ENCODE results near the gene TMTC3. TPM values are rescaled to one million over a fixed set of nuclear protein-coding genes. Genes with fewer than 3 reads are reported as not detected.
"Not testable (repeated sequence)": the region's sequence is repeated elsewhere in the genome, so short reads cannot be mapped to it uniquely, and the experiment has no call there.

TMTC3 gene
- 1 to 10 TPM; 7.9 to 8.6 TPM for total RNA-seq

DNA sequence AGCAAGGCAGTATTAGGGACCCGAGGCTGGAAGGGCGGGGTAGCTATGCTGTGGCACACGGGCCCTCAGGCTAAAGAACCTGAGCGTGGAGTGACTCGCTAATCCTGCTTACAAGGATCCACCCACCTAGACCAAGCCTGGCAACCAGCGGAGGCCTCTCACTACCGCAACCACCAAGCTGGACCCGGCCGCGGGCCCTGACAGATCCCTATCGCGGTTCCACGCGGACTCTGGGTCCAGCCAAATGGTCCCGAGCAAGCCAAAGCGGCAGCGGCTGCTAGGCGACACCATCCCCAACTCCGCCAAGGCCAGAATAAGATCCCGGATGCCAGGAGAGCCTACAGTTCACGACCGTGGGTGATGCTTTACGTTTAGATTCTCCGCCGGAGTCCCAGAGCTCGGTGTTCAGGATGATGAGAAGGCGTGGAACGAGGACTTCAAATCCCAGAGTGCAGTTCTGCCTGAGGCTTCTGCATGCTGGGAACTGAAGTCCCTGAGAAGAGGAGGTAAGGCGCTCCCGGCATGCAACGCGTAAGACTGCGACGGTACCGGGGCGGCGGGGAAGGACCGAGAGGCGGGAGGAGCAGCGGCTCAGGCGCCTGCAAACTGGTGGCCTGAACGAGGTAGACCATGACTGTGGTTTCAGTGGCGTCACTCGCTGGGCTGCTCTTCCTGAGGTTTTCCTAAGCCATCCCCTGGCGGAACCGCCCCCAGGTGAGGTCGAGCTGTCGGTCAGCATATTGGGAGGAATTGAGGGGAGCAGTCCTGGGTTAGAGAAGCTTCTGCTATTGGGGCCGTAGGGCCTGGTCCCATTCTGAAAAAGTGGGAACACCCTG lies at the start of gene TMTC3, which contains the start of gene CEP290:
Gene TMTC3 (plus strand): TSS at position 534 of the 836 bp plus-strand sequence. CDS start 6,009 bp downstream, outside the sequence.
Gene CEP290 (minus strand): TSS at position 315 of the 836 bp plus-strand sequence. CDS start 781 bp downstream, outside the sequence.
- Mint-ChIP-seq H3K4me3 (peak within 1 kb of the TSS; percentile 93), H3K9me3 (no peaks in the 10 kb centered on the region), H3K4me1 (ENCODE audit: low read depth in 2 of 2) (peaks cover 26 to 30% of the 10 kb centered on the region in 2 donors), H3K27ac (peak within 1 kb of the TSS; percentile 75 to 92), H3K27me3 (no peaks in the 10 kb centered on the region), H3K36me3 (peaks cover 17% of the 10 kb centered on the region)
- ATAC-seq: peak; percentile 99 to 100
- DNase-seq (ENCODE audit: low spot score): peak; percentile 95

DNA sequence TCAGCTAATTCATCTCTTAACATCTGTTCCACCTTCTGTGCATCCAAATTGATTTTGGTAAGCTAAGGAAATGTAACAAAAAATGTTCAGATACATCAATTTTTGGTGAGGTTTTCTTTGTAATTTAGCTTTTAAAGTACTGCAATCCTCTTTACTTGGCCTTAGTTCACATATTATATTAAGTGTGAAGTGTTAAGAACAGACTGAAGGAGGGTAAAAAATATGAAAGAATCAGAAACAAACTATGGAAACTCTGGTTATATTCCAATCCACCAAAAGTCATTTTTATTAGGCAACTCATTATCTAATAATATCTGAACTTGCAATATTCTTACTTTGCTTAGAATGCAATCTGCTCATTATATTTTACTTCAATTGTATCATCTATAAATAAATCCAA lies 49.3 kb upstream of the TMTC3 start:
- H3K36me3 Mint-ChIP-seq: no peaks in the 10 kb centered on the region
- ATAC-seq (no peak), DNase-seq (ENCODE audit: low spot score) (no peak)
- no peaks in the 10 kb centered on the region for H3K27me3 Mint-ChIP-seq
- no peaks in the 10 kb centered on the region for H3K9me3 Mint-ChIP-seq
- no peaks in the 10 kb centered on the region for H3K4me1 Mint-ChIP-seq (ENCODE audit: low read depth in 2 of 2)
- H3K4me3 Mint-ChIP-seq: no peak overlapping the region
- no peak overlapping the region for H3K27ac Mint-ChIP-seq

GRCh38 chr12:88093573-88093972 lies 48.5 kb upstream of the TMTC3 start:
- no peaks in the 10 kb centered on the region for H3K9me3 Mint-ChIP-seq
- peaks cover 2% of the 10 kb centered on the region for H3K36me3 Mint-ChIP-seq

GRCh38 chr12:88108021-88108420 lies 34.1 kb upstream of the TMTC3 start:
- Mint-ChIP-seq H3K9me3 (no peaks in the 10 kb centered on the region), H3K4me1 (ENCODE audit: low read depth in 2 of 2) (no peaks in the 10 kb centered on the region), H3K27me3 (no peaks in the 10 kb centered on the region), H3K27ac (no peak overlapping the region), H3K4me3 (no peak overlapping the region), H3K36me3 (peaks cover 20% of the 10 kb centered on the region)
- DNase-seq (ENCODE audit: low spot score): no peak
- ATAC-seq: no peak

More at GRCh38 chr12:88093573-88093972, 48.5 kb upstream of the TMTC3 start:
- no peak overlapping the region for H3K27ac Mint-ChIP-seq
- H3K4me1 Mint-ChIP-seq (ENCODE audit: low read depth in 2 of 2): no peaks in the 10 kb centered on the region
- H3K4me3 Mint-ChIP-seq: no peak overlapping the region
- H3K27me3 Mint-ChIP-seq: no peaks in the 10 kb centered on the region
- DNase-seq (ENCODE audit: low spot score) (no peak), ATAC-seq (no peak)

DNA sequence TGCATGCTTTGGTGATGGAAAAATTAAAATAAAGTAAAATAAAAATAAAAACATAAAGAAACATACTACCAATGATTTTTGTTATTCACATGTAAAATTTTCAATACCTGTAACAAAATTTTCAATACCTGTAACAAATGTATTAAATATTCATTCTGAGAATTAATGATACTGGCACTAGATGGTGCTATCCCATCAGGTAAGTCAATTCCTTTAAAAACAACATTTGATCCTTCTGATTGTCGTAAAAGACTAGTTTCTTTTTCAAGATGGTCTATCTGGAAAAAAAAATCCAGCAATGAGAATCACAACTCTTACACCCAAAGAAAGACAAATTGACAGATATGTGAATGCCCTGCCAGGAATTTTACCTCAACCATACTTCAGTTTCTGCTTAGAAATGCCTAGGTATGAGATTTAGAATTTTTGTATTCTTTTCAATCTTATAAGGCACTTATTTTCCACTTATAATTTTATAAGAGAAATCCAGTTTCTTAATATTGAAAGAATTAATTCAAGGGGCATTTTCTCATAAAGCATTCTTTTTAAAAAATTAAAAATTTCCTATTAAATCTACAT lies 30.9 kb upstream of the TMTC3 start:
- ATAC-seq (no peak), DNase-seq (ENCODE audit: low spot score) (no peak)
- Mint-ChIP-seq H3K27ac (no peak overlapping the region), H3K9me3 (no peaks in the 10 kb centered on the region), H3K4me1 (ENCODE audit: low read depth in 2 of 2) (no peaks in the 10 kb centered on the region), H3K36me3 (peaks cover 22% of the 10 kb centered on the region), H3K4me3 (no peak overlapping the region), H3K27me3 (no peaks in the 10 kb centered on the region)

GRCh38 chr12:88113871-88114270 lies 28.2 kb upstream of the TMTC3 start:
- H3K27ac Mint-ChIP-seq: peak overlapping the region in 1 of 2 donors; percentile 16
- no peak for DNase-seq (ENCODE audit: low spot score)
- ATAC-seq: no peak

GRCh38 chr12:88122666-88123065 lies 19.4 kb upstream of the TMTC3 start:
- no peaks in the 10 kb centered on the region for H3K9me3 Mint-ChIP-seq
- H3K27me3 Mint-ChIP-seq: no peaks in the 10 kb centered on the region
- no peak overlapping the region for H3K27ac Mint-ChIP-seq
- peaks cover 7% of the 10 kb centered on the region for H3K36me3 Mint-ChIP-seq
- no peak for DNase-seq (ENCODE audit: low spot score)
- no peak overlapping the region for H3K4me3 Mint-ChIP-seq
- H3K4me1 Mint-ChIP-seq (ENCODE audit: low read depth in 2 of 2): no peaks in the 10 kb centered on the region
- ATAC-seq: no peak

More at GRCh38 chr12:88113871-88114270, 28.2 kb upstream of the TMTC3 start:
- Mint-ChIP-seq H3K4me1 (ENCODE audit: low read depth in 2 of 2) (no peaks in the 10 kb centered on the region), H3K36me3 (peaks cover 29% of the 10 kb centered on the region), H3K27me3 (no peaks in the 10 kb centered on the region), H3K4me3 (no peak overlapping the region), H3K9me3 (no peaks in the 10 kb centered on the region)

DNA sequence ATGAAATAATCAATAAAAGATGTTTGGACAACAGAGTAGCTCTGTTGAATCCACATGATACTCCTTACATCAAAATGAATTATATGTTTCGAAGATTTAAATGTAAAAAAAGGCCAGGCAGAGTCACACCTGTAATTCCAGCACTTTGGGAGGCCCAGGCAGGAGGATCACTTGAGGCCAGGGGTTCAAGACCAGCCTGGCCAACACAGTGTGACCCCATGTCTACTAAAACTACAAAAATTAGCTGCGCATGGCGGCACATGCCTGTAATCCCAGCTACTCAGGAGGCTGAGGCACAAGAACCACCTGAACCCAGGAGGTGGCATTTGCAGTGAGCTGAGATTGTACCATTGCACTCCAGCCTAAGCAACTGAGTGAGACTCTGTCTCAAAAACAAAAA lies 15.0 kb upstream of the TMTC3 start:
- Mint-ChIP-seq H3K4me1 (ENCODE audit: low read depth in 2 of 2) (no peaks in the 10 kb centered on the region), H3K36me3 (no peaks in the 10 kb centered on the region), H3K9me3 (no peaks in the 10 kb centered on the region), H3K4me3 (no peak overlapping the region), H3K27me3 (no peaks in the 10 kb centered on the region), H3K27ac (no peak overlapping the region)
- no peak for ATAC-seq
- no peak for DNase-seq (ENCODE audit: low spot score)

DNA sequence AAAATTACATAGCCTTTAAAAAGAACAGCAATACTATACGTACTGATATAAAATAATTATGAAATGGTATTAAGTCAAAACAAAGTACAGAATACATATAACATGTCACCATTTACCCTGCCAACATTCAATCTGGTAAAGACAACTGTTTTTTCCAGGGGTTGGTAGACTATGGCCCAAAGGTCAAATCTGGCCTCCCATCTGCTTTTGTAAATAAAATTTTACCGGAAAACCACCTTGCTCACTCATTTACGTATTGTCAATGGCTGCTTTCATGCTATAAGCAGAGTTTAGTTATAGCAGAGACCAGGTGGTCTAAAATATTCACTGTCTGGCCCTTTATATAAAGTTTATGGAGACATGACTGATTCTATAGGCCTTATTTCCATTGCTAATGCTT lies 14.3 kb upstream of the TMTC3 start:
- Mint-ChIP-seq H3K27ac (no peak overlapping the region), H3K36me3 (no peaks in the 10 kb centered on the region), H3K27me3 (no peaks in the 10 kb centered on the region), H3K9me3 (no peaks in the 10 kb centered on the region), H3K4me1 (ENCODE audit: low read depth in 2 of 2) (no peaks in the 10 kb centered on the region), H3K4me3 (no peak overlapping the region)
- no peak for ATAC-seq
- no peak for DNase-seq (ENCODE audit: low spot score)

- H3K4me1 Mint-ChIP-seq (ENCODE audit: low read depth in 2 of 2): peaks cover 0 to under 1% of the 10 kb centered on the region in 2 donors
- peaks cover 19% of the 10 kb centered on the region for H3K36me3 Mint-ChIP-seq
- H3K9me3 Mint-ChIP-seq: no peaks in the 10 kb centered on the region
- ATAC-seq (no peak), DNase-seq (ENCODE audit: low spot score) (no peak)
- no peaks in the 10 kb centered on the region for H3K27me3 Mint-ChIP-seq
- H3K27ac Mint-ChIP-seq: no peak overlapping the region
- no peak overlapping the region for H3K4me3 Mint-ChIP-seq
Observed at GRCh38 chr12:88132392-88132791, 9.7 kb upstream of the TMTC3 start.

DNA sequence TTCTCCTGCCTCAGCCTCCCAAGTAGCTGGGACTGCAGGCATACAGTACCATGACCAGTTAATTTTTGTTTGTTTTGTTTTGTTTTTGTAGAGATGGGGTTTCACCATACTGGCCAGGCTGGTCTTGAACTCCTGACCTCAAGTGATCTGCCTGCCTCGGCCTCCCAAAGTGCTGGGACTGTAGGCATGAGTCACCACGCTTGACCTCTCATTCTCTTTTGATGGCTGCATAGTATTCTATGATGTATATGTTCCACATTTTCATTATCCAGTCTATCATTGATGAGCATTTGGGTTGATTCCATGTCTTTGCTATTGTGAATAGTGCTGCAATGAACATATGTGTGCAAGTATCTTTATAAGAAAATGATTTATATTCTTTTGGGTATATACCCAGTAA lies 8.9 kb upstream of the TMTC3 start:
- ATAC-seq; H3K4me1 Mint-ChIP-seq (ENCODE audit: low read depth in 2 of 2); H3K4me3 Mint-ChIP-seq; H3K27me3 Mint-ChIP-seq; H3K9me3 Mint-ChIP-seq; DNase-seq (ENCODE audit: low spot score); H3K27ac Mint-ChIP-seq: not testable (repeated sequence)
- peaks cover 25% of the 10 kb centered on the region for H3K36me3 Mint-ChIP-seq

GRCh38 chr12:88139711-88140110 lies 2.4 kb upstream of the TMTC3 start:
- peaks cover 26% of the 10 kb centered on the region for H3K36me3 Mint-ChIP-seq
- not testable (repeated sequence) for H3K27ac Mint-ChIP-seq; H3K9me3 Mint-ChIP-seq; ATAC-seq; H3K4me3 Mint-ChIP-seq; H3K27me3 Mint-ChIP-seq; DNase-seq (ENCODE audit: low spot score)
- peaks cover 21 to 24% of the 10 kb centered on the region in 2 donors for H3K4me1 Mint-ChIP-seq (ENCODE audit: low read depth in 2 of 2)

GRCh38 chr12:88141425-88141773 lies 708 bp upstream of the TMTC3 start:
- no peaks in the 10 kb centered on the region for H3K9me3 Mint-ChIP-seq
- DNase-seq (ENCODE audit: low spot score) (no peak), ATAC-seq (no peak)
- H3K4me3 Mint-ChIP-seq: peak overlapping the region; percentile 93
- peaks cover 22% of the 10 kb centered on the region for H3K36me3 Mint-ChIP-seq
- no peaks in the 10 kb centered on the region for H3K27me3 Mint-ChIP-seq
- peak overlapping the region; percentile 75 to 92 for H3K27ac Mint-ChIP-seq
- H3K4me1 Mint-ChIP-seq (ENCODE audit: low read depth in 2 of 2): peaks cover 26 to 30% of the 10 kb centered on the region in 2 donors

DNA sequence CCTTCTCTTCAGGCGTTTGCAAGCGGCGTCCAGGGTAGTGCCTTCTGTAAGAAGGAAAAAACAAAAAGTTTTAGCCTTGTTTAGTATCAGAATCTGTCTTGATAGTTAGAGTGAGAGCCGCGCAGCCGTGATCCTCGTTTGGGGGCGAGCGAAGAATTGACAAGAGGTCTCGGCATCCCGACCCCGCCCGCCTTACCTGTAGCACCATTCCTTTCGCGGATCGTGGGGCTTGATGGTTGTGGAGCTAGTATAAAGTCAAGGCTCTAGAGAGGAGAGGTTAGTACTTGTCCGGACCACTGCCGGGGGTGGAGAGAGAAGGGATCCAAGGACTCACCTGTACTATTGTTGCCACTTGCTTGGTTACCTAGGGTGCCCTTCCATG lies 494 bp downstream of the TMTC3 start:
- Mint-ChIP-seq H3K4me1 (ENCODE audit: low read depth in 2 of 2) (peaks cover 26 to 28% of the 10 kb centered on the region in 2 donors), H3K27ac (peak overlapping the region; percentile 75 to 92), H3K36me3 (peaks cover 14% of the 10 kb centered on the region), H3K4me3 (peak overlapping the region; percentile 93), H3K9me3 (no peaks in the 10 kb centered on the region), H3K27me3 (no peaks in the 10 kb centered on the region)
- no peak for ATAC-seq
- no peak for DNase-seq (ENCODE audit: low spot score)
